ENCODE measurements around the gene HGFAC.

HGFAC gene

GRCh38 chr4:3464349-3464905, 22.7 kb downstream of the HGFAC start:
- DNase-seq: no peak

- DNase-seq: no peak
These were observed 23.3 kb downstream of the HGFAC start for GRCh38 chr4:3464911-3465697.

GRCh38 chr4:3465698-3466671, 24.2 kb downstream of the HGFAC start:
- no peak for DNase-seq

DNA sequence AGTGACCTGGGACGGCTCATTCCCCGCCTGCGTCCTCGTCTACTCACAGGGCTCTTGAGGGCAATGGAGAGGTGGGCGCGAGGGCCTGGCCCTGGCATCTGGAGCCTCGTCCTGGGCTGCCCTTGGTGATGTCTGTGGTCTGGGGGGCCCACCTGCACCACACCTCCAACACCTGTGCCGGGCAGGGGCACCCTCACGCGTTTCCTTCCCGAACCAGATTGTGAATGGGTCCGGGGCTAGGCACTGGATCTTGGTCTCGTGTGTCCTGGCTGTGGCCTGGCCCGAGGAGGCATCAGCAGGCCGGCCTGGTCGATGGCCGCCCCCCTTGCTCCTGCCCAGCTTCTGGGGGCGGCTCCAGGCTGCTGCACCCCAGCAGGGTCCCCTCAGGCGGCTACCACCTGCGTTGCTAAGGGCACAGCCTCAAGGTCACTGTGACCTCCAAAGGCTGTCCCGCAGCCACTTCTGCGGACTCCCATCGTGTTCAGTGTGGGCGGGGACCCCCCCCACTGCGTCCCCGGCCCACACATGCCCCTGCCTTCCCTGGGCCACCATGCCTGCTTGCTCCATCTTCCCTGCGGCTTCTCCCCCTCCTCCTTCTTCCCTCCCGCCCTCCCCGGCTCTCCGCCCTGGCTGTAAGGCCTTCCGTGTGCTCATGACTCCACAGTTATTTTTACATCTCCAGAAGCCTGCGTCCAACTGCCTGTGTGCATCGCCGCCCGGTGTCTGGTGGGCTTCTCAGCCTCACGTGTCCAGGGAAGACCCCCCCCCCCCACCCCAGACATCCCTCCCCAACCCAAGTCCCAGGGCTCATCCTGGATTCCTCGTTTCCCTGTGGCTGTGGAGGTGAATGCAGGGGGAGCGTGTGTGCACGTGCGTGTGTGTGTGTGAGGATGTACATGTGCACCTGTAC, 25.2 kb downstream of the HGFAC start:
- DNase-seq: no peak

DNA sequence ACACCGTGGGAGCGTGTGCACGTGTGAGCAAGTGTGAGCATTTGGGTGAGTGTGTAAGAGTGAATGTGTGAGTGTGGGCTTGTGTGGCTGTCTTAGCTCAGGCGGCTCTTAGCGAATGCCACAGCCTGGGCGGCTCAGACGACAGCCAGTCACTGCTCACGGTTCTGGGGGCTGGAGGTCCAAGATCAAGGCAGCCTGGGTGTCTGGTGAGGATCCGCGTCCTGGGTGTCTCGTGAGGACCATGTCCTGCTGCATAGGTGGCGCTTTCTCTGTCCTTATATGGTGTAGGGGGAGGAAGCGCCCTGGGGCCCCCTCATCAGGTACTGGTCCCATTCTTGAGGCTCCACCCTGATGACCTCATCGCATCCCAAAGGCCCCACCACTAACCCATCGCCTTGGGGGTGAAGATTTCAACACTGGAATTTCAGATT, 25.8 kb downstream of the HGFAC start:
- no peak for DNase-seq

GRCh38 chr4:3468154-3468553, 26.4 kb downstream of the HGFAC start:
- no peak for DNase-seq

GRCh38 chr4:3468804-3469203, 27.0 kb downstream of the HGFAC start:
- no peak for DNase-seq

- no peak for DNase-seq
These were observed 27.8 kb downstream of the HGFAC start for GRCh38 chr4:3469386-3470243.

DNA sequence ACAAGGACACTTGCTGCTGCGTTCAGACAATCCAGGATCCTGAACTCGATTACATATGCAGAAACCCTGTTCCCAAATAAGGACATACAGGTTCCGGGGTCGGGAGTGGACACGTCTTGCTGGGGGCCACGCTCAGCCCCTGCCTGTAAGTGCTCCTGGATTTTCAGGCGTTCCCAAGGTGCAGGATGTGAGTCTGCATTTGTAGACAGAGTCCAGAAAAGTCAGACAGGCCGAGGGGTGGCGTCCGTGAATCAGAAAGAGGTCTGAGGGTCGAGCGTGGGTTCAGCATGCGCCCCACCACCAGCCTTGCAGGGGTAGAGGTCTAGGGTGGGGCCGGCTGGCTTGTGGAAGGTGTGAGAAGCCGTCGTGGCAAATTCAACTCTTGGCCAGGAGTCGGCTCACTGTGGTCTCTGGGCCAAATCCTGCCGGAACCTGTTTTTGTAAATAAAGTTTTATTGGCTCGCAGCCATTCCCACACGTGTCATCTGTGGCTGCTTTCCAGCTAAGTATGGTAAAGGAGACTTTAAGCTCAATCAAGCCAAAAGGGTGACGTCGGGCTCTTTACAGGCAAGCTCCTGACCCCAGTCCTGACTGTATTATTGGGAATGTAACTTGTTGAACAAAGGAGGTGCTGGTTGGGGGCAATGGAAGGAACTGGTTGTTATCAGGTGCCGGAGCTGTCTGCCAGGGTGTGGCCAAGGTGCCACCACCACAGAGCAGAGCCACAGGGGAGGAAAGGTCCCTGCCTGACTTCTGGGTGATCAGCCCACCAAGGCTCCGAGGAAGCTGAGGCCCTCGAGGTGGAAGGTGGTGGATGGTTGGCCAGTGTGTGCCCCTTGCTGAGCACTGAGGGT, 28.7 kb downstream of the HGFAC start:
- DNase-seq: no peak

DNA sequence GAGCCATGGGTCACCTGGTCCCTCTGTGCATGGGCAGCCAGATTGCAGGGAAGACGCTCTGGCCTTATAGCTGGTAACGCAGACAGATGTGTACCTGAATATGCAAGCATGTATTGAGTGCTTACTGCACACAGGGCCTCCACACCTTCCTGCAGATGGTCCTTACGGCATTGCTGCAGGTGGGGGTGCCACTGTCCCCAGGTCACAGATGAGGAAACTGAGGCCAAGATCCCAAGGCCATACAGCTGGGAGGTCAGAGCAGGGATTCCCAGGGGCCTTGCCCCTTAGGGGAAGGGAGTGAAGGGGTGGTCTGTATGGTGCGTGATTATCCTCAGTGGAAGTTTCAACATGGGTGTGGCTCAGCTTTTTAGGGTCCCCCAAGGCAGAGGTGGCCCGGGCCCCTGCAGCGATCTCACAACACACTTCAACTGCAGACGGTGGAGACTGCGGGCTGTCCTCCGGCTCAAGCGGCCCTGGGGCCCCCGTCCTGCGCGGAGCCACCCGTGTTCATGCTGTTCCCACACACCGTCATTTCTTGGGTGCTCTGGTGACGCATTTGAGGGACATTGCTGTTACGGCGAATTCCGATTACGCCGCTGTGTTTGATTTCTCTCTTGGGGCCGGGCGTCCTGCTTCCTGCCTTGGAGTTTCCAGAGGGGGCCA, 29.5 kb downstream of the HGFAC start:
- no peak for DNase-seq

GRCh38 chr4:3471886-3472285, 30.1 kb downstream of the HGFAC start:
- DNase-seq: no peak

GRCh38 chr4:3472411-3473141, 30.8 kb downstream of the HGFAC start:
- DNase-seq: no peak

DNA sequence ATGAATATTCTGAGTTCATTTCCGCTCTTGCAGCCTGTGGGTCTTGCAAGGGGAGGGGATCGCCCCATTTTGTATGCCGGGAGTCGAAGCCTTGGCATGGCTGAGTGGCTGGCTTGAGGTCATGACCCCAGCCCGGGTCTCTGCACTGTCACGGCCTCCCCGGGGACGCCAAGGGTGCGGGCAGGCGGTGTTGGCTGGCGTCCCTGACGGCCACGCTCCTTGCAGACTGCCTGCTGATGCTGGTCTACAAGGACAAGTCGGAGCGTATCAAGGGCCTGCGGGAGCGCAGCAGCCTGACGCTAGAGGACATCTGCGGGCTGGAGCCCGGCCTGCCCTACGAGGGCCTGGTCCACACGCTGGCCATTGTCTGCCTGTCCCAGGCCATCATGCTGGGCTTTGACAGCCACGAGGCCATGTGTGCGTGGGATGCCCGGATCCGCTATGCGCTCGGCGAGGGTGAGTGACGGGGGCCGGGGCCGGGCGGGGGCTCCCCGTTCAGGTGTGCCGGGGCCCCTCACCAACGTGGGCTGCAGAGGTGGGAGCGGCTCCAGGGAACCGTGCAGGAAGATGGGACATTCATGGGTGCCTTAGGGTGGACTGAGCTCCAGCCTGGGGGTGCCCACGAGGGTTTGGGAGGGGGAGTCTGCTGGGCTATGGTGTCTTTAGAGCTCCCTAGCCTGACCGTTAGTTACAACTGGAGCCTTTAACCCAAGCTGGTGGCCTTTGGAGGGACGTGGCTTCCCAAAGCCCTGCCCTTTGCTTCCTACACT, 31.6 kb downstream of the HGFAC start:
- DNase-seq: no peak

DNA sequence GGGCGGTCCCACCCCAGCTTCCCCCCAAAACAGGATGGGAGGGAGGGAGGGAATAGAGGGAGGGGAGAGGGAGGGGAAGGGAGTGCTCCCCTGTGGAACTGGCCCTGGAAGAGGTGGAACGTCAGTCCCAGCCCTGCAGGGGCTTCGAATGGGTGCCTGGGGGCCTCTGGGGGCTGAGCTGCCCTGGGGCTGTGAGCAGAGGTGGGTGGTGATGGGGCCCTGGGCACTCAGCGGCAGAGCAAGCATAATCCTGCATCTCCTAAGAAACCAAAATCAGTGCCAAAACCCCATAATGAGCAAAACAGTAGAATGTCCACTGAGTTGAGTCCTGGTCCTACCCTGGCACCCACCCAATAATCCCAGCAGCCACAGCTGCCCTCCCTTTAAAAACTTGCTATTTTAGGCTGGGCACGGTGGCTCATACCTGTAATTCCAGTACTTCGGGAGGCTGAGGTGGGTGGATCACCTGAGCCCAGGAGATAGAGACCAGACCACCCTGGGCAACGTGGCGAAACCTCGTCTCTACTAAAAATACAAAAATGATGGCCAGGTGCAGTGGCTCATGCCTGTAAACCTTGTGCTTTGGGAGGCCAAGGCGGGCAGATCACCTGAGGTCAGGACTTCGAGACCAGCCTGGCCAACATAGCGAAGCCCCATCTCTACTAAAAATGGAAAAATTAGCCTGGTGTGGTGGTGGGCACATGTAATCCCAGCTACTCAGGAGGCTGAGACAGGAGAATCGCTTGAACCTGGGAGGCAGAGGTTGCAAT, 32.4 kb downstream of the HGFAC start:
- DNase-seq: no peak

- DNase-seq: no peak
These were observed 33.4 kb downstream of the HGFAC start for GRCh38 chr4:3475041-3475712.

- no peak for DNase-seq
These were observed 34.0 kb downstream of the HGFAC start for GRCh38 chr4:3475713-3476260.

GRCh38 chr4:3476341-3476747, 34.6 kb downstream of the HGFAC start:
- DNase-seq: no peak

Data from NCI-H2227 treated with DMSO at 0.1 percent for 48 hours (cell line).